SKM-1 treated with dmso at 0.1 percent for 144 hours (cell line): ENCODE data around the gene PTK7.

Source experiments
- DNase-seq: peaks from one replicate; lab custom pipeline; 2025; ENCODE audit not compliant: unreplicated experiment; lab: John Stamatoyannopoulos, UW

Gene PTK7

GRCh38 chr6:43144879-43145278 is 68.8 kb downstream of the PTK7 start:
- DNase-seq = no peak

GRCh38 chr6:43146261-43146660 is 70.1 kb downstream of the PTK7 start:
- no peak for DNase-seq

GRCh38 chr6:43146709-43147688 is 70.9 kb downstream of the PTK7 start:
- DNase-seq = no peak

GRCh38 chr6:43147691-43148477 is 71.8 kb downstream of the PTK7 start:
- no peak for DNase-seq

- DNase-seq = no peak
These were observed 73.2 kb downstream of the PTK7 start for GRCh38 chr6:43149265-43149664.

- DNase-seq = no peak
These were observed 74.1 kb downstream of the PTK7 start for GRCh38 chr6:43150051-43150751.

GRCh38 chr6:43159599-43159998 is 83.5 kb downstream of the PTK7 start:
- no peak for DNase-seq

GRCh38 chr6:43163899-43164298 is 87.8 kb downstream of the PTK7 start:
- no peak for DNase-seq

- peak; percentile 68 for DNase-seq
These were observed 94.4 kb downstream of the PTK7 start for GRCh38 chr6:43170417-43170930.

- DNase-seq = peak; percentile 99
These were observed 95.0 kb downstream of the PTK7 start, which contains the start of gene SRF for GRCh38 chr6:43170931-43171706. Gene SRF (plus strand): TSS chr6:43171269. CDS start chr6:43171657, 388 bp downstream.

GRCh38 chr6:43171707-43172103 is 95.6 kb downstream of the PTK7 start:
- DNase-seq = no peak

GRCh38 chr6:43172104-43173007 is 96.2 kb downstream of the PTK7 start:
- peak; percentile 39 for DNase-seq

- DNase-seq = no peak
These were observed 97.6 kb downstream of the PTK7 start for GRCh38 chr6:43173591-43174262.

- peak; percentile 92 for DNase-seq
These were observed 98.4 kb downstream of the PTK7 start for GRCh38 chr6:43174263-43175112.

GRCh38 chr6:43175676-43176422 is 99.7 kb downstream of the PTK7 start:
- no peak for DNase-seq

- DNase-seq = no peak
These were observed 100.3 kb downstream of the PTK7 start for GRCh38 chr6:43176423-43176786.

GRCh38 chr6:43178150-43178549 is 102.0 kb downstream of the PTK7 start:
- DNase-seq = no peak
